Activated T-helper 2 cell treated with anti-CD3 and anti-CD28 coated beads, Interferon-gamma antibody, Interleukin-2, Interleukin-4, amounts not matched to agents 10 μg/mL and 5 μg/mL and 100 μg/mL, durations not matched to agents 14 hours and 24 hours and 36 hours (primary cell): ENCODE data around the gene TMEM209. TPM values are rescaled to one million over a fixed set of nuclear protein-coding genes. Genes with fewer than 3 reads are reported as not detected.

Experiments used
- DNase-seq: peaks from one replicate; pipeline ENCODE4 v3.0.0; 2021; ENCODE audit warnings: low spot score
- H3K27ac Mint-ChIP-seq: one replicate; pipeline ENCODE4 v1.8.0; 2021; ENCODE audit warnings: mixed read lengths
- H3K27me3 Mint-ChIP-seq: one replicate; pipeline ENCODE4 v1.8.0; 2021; ENCODE audit warnings: low read depth, mixed read lengths
- H3K36me3 Mint-ChIP-seq: one replicate; pipeline ENCODE4 v1.8.0; 2021; ENCODE audit warnings: low read depth, mixed read lengths
- H3K4me1 Mint-ChIP-seq: one replicate; pipeline ENCODE4 v1.8.0; 2021; ENCODE audit warnings: low read depth, mixed read lengths
- H3K4me3 Mint-ChIP-seq: one replicate; pipeline ENCODE4 v1.8.0; 2021; ENCODE audit warnings: low read depth, mild to moderate bottlenecking, moderate library complexity, mixed read lengths
- H3K9me3 Mint-ChIP-seq: one replicate; pipeline ENCODE4 v1.8.0; 2021; ENCODE audit warnings: mixed read lengths
- intact Hi-C: fragments of 100-400 bp; cut with micrococcal nuclease; formaldehyde crosslinking; loops from one replicate; pipeline ENCODE4 v1.15.1; 2023
- total RNA-seq: library from RNA; stranded (reverse); gene quantifications from 2 replicates; pipeline ENCODE4 v1.2.3, GENCODE V29; 2022

Gene TMEM209
- total RNA-seq, 1 donor from 2014 or later: 41.6 TPM

DNA sequence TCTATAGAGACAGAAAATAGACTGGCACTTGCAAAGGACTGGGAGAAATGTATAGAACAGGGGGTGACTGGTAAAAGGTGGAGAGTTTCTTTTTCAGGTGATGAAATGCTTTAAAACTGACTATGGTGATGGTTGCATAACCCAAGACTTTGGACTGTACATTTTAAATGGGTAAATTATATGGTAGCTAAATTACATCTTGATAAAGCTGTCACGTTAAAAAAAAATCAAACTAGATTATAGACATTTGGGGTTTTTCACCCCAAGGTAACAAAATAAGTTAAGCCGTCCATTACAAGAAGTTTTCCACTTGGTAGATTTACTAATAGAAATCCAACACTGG is 24.0 kb downstream of the TMEM209 start:
- intact Hi-C loops: loop anchor here (2.0 to 5.0 kb wide), 3 partner anchors 24 to 109 kb away; partner anchors contain the start of genes KLHDC10 and TMEM209
- H3K27me3 Mint-ChIP-seq: no peaks in the 10 kb centered on the region
- H3K27ac Mint-ChIP-seq: peak overlapping the region; percentile 86
- peaks cover 20% of the 10 kb centered on the region for H3K4me1 Mint-ChIP-seq
- H3K4me3 Mint-ChIP-seq: no peak overlapping the region
- no peaks in the 10 kb centered on the region for H3K9me3 Mint-ChIP-seq
- no peak for DNase-seq
- peaks cover 57% of the 10 kb centered on the region for H3K36me3 Mint-ChIP-seq

DNA sequence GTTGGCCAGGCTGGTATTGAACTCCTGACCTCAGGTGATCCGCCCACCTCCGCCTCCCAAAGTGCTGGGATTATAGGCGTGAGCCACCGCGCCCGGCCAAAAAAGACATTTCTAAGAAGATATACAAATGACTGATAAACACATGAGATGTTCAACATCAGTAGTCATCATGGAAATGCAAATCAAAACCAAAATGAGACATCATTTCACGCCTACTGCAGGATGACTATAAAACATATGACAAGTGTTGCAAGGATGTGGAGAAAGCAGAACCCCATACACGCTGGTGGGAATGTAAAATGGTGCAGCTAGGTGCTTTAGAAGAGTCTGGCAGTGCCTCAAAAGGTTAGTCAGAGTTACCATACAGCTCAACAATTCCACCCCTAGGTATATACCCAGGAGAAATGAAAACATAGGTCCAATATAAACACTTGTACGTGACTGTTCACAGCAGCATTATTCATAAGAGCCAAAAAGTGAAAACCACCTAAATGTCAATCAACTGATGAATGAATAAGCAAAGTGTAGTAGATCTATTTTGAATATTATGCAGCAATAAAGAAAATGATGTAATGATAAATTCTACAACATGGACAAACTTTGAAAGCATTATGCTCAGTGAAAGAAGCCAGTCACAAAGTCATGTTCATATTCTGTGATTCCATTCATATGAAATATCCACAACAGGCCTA is 24.5 kb downstream of the TMEM209 start:
- no peak for DNase-seq
- intact Hi-C loops: loop anchor here (1.0 to 5.0 kb wide), 4 partner anchors 24 to 469 kb away; partner anchors contain the start of genes KLHDC10 and TMEM209
- Mint-ChIP-seq H3K27ac (peak overlapping the region; percentile 86), H3K27me3 (no peaks in the 10 kb centered on the region), H3K36me3 (peaks cover 57% of the 10 kb centered on the region), H3K9me3 (no peaks in the 10 kb centered on the region), H3K4me3 (no peak overlapping the region), H3K4me1 (peaks cover 20% of the 10 kb centered on the region)

DNA sequence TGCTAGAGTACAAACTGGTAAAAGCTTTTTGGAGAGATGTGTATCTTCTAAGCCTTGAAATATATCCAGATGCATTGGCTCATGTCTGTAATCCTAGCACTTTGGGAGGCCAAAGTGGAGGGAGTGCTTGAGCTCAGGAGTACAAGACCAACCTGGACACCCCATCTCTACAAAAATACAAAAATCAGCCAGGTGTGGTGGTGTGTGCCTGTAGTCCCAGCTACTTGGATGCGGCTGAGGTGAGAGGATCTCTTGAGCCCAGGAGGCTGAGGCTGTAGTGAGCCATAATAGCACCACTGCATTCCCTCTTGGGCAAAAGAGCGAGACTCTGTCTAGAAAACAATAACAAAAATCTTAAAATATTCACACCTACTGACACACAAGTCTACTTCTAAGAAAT is 25.6 kb downstream of the TMEM209 start:
- H3K27ac Mint-ChIP-seq: no peak overlapping the region

DNA sequence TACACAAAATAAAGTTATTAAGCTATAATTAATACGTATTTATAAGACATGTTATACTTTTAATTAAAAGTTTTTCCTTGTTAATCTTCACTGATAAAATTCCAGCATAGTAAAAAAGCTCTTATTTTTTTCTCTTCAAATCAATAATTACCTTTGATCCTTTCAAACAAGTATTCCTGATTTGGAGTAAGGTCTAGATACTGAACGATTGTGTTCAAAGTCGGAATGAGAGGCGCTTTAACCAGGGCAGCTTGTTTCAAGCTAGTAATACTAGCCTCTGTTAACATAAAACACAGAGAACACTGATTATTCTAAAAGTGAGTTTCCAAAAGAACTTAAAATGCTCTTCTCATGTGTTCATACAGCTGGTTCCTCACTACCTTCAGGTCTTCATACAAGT is 27.0 kb downstream of the TMEM209 start:
- H3K9me3 Mint-ChIP-seq: no peaks in the 10 kb centered on the region
- H3K27ac Mint-ChIP-seq: no peak overlapping the region
- no peak for DNase-seq
- H3K4me3 Mint-ChIP-seq: no peak overlapping the region
- no peaks in the 10 kb centered on the region for H3K27me3 Mint-ChIP-seq
- intact Hi-C loops: no loop called here
- H3K4me1 Mint-ChIP-seq: peaks cover 16% of the 10 kb centered on the region
- peaks cover 63% of the 10 kb centered on the region for H3K36me3 Mint-ChIP-seq

More for the DNA sequence above, 25.6 kb downstream of the TMEM209 start:
- no peaks in the 10 kb centered on the region for H3K27me3 Mint-ChIP-seq
- intact Hi-C loops: loop anchor here (1.0 to 5.0 kb wide), 4 partner anchors 25 to 470 kb away; partner anchors contain the start of genes KLHDC10 and TMEM209
- H3K4me3 Mint-ChIP-seq: no peak overlapping the region
- peaks cover 58% of the 10 kb centered on the region for H3K36me3 Mint-ChIP-seq
- H3K9me3 Mint-ChIP-seq: no peaks in the 10 kb centered on the region
- H3K4me1 Mint-ChIP-seq: peaks cover 20% of the 10 kb centered on the region
- no peak for DNase-seq

DNA sequence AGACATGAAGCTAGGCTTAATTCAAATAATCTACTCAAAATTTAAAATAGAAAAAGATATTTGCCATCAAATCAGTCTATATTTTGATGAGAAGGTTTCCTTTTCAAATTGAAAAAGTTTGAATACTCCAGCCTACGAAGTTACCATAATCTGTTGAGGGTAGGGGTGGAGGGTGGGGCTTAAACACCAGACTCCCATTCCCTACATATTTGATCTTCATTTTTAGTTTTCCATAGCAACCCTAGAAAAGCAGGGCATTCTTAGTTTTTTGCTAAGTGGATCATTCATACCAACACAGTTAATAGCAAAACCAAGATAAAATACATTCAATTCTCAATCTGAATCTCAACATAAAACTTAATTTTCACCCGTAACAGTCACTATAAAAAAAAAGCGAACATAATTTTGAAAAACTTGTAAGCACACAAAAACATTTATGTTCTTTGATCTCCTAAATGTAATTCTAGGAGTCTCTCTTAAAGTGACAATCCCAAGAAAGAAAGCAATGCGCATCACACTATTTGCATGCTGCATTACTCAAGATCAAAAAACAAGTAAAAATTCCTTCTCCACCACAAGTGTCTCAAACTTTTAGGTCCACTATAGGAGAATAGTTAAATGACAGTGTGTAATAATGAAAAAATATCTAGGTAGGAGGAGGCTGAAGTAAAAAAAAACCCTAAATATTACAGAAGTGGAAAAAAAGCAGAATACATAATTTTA is 30.8 kb downstream of the TMEM209 start:
- peaks cover 56% of the 10 kb centered on the region for H3K36me3 Mint-ChIP-seq
- no peak overlapping the region for H3K4me3 Mint-ChIP-seq
- H3K9me3 Mint-ChIP-seq: no peaks in the 10 kb centered on the region
- H3K27ac Mint-ChIP-seq: no peak overlapping the region
- no peak for DNase-seq
- H3K27me3 Mint-ChIP-seq: no peaks in the 10 kb centered on the region
- H3K4me1 Mint-ChIP-seq: no peaks in the 10 kb centered on the region
- intact Hi-C loops: no loop called here

DNA sequence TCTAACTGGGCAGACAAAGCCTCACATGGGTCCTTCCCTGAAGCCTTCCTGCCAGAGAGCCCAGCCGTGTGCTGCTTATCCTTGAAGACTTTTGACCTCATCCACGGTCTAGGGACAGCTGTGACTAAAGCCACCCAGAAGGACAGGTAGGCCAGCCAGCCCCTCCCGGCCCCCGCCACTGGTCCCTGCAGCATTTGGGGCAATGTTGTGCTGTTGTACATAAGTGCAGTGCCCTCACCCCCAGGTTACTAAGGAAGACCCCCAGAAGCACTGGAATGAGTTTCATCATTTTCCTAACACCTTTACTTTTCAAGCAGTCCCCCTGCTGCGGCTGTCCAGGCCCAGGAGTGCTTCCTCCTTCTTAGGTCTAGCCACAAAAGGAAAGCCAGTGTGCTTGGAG is 43.0 kb downstream of the TMEM209 start:
- intact Hi-C loops: no loop called here
- H3K36me3 Mint-ChIP-seq: peaks cover 76% of the 10 kb centered on the region
- no peaks in the 10 kb centered on the region for H3K9me3 Mint-ChIP-seq
- no peak overlapping the region for H3K27ac Mint-ChIP-seq
- H3K4me1 Mint-ChIP-seq: no peaks in the 10 kb centered on the region
- no peaks in the 10 kb centered on the region for H3K27me3 Mint-ChIP-seq
- H3K4me3 Mint-ChIP-seq: no peak overlapping the region
- DNase-seq: no peak

DNA sequence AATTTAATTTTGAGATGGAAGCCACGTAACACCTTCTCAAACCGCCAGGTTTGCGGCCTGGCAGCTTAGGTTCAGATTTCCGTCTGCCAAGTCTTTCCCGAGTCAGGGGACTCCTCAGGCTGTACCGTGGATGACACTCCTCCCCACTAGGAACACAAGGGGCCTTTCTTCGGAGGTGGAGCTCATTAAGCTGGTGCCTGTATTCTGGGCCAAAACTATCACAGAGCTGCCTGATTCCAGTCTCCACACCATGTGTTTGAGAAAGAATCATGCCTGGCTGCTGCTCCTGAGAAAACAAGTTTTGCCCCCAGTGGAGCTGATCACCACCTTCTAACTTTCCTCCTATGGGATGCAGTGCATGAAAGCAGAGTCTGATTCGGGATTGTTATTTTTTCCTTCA is 44.8 kb downstream of the TMEM209 start:
- Mint-ChIP-seq H3K9me3 (no peaks in the 10 kb centered on the region), H3K27ac (no peak overlapping the region), H3K4me1 (no peaks in the 10 kb centered on the region), H3K27me3 (peaks cover 1% of the 10 kb centered on the region), H3K4me3 (no peak overlapping the region), H3K36me3 (peaks cover 71% of the 10 kb centered on the region)
- DNase-seq: no peak
- intact Hi-C loops: no loop called here

DNA sequence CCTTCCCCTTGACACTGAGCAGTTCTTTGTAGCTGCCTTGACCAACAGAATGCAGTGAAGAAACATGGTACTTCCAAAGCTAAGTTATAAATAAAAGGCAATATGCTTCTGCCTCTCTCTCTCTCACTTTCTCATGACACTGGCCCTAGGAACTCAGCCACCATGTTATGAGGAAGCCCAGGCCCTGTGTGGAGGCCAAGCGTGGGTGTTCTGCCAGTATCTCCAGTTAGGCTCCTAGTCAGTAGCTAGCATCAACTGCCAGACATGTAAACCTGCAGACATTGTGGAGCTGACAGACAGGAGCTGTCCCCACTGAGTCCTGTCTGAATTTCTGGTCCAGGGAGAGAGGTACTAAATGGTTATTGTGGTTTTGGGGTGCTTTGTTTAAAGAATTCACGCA is 45.2 kb downstream of the TMEM209 start:
- intact Hi-C loops: no loop called here
- DNase-seq: no peak

DNA sequence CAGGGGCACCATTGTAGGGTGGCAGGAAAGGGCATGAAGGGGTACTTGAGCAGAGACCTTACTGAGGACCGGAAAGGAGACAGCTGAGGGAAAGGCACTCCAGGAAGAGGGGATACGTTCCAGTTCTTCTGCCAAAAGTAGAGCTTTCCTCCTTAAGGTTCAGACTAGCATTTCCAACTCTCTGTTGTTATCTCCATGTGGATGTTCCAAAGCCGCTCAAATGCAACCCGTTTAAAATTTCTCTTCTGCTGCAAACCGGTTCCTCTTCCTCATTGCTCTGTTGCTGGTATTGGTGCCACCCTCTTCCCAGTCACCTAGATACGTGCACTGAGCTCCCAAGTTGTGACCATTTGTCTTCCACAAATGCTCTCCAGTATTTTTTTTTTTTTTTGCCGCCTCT is 47.5 kb downstream of the TMEM209 start:
- intact Hi-C loops: no loop called here

More for the DNA sequence above, 45.2 kb downstream of the TMEM209 start:
- no peak overlapping the region for H3K27ac Mint-ChIP-seq
- H3K27me3 Mint-ChIP-seq: peaks cover 1% of the 10 kb centered on the region
- H3K4me3 Mint-ChIP-seq: no peak overlapping the region
- H3K4me1 Mint-ChIP-seq: no peaks in the 10 kb centered on the region
- peaks cover 68% of the 10 kb centered on the region for H3K36me3 Mint-ChIP-seq
- H3K9me3 Mint-ChIP-seq: no peaks in the 10 kb centered on the region

DNA sequence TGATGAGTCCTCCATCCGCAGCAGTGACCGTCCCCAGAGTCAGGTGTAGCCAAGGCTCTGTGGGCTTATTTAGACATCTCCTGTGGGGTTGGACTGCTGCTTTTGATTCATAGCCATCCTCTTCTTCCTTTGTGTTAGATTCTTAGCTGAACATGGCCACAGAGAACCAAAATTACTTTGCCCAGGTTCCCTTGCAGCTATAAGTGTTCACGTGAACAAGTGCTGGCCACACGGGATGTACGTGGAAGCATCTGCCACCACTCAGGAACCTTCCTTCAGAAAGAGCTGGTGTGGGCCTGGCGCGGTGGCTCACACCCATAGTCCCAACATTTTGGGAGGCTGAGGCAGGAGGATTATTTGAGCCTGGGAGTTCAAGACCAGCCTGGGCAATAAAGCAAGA is 49.1 kb downstream of the TMEM209 start:
- Mint-ChIP-seq H3K27ac (no peak overlapping the region), H3K4me3 (no peak overlapping the region), H3K4me1 (no peaks in the 10 kb centered on the region), H3K9me3 (no peaks in the 10 kb centered on the region), H3K36me3 (peaks cover 37% of the 10 kb centered on the region), H3K27me3 (peaks cover 1% of the 10 kb centered on the region)
- no peak for DNase-seq
- intact Hi-C loops: no loop called here

More for the DNA sequence above, 47.5 kb downstream of the TMEM209 start:
- H3K27ac Mint-ChIP-seq: no peak overlapping the region
- H3K36me3 Mint-ChIP-seq: peaks cover 51% of the 10 kb centered on the region
- H3K27me3 Mint-ChIP-seq: peaks cover 1% of the 10 kb centered on the region
- H3K9me3 Mint-ChIP-seq: no peaks in the 10 kb centered on the region
- no peak overlapping the region for H3K4me3 Mint-ChIP-seq
- DNase-seq: no peak
- no peaks in the 10 kb centered on the region for H3K4me1 Mint-ChIP-seq

DNA sequence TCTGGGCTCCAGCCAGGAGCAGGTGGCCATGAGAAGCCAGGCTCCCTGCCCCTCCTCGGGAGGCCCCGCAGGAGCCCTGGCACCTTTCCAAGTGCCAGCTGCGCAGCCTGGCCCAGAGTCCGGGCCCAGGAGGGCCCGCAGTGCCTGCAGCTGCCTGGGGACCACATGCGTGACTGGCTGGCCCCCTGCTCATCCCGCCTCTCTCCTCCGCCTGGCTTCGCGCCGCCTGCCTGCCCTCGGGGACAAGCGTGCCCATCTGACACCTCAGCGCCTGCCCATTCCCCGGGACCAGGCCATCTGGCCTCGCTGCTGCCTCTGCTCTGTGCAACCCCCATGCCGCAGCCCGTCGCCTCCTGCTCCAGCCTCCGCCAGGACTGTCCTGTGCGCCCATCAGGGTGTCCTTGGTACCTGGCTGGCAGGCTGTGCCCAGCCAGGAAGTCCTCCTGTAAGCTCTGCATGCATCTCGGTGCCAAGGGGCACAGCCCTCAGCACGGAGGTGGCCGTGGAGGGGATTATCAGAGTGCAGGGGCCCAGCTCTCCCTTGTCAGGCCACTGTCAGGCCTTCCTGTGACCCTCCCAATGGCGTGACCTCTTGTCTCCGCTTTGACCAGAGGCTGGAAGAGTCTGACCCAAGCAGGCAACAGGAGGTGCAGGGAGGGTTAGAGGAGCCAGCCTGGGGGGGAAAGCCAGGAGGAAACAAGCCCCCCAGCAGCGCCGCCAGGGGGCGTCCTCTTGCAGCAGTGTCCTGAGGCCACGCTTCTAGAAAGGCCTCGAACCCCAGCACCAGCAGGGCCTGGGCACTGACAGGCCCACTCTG is 50.5 kb downstream of the TMEM209 start:
- Mint-ChIP-seq H3K27me3 (peaks cover 6% of the 10 kb centered on the region), H3K27ac (no peak overlapping the region), H3K36me3 (peaks cover 24% of the 10 kb centered on the region), H3K4me3 (no peak overlapping the region), H3K9me3 (no peaks in the 10 kb centered on the region), H3K4me1 (no peaks in the 10 kb centered on the region)
- DNase-seq: no peak
- intact Hi-C loops: no loop called here

DNA sequence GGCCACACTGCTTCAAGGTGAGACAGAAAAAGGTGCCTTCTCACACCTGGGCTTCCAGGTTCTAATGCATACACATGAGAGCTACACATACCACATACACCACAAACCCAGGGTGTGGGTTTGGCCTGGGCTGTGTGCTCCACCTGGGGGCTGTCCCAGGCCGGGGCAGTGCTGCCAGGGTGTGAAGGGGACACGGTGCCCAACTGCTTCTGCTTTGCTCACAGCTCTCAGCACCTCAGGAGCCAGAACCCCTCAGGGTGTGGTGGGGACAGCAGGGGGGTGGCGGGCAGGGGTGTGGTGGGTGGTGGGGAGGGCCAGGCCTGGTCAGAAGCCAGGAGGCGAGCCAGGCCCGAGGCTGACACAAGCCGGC is 51.1 kb downstream of the TMEM209 start:
- no peak overlapping the region for H3K27ac Mint-ChIP-seq
- H3K4me1 Mint-ChIP-seq: no peaks in the 10 kb centered on the region
- no peaks in the 10 kb centered on the region for H3K9me3 Mint-ChIP-seq
- no peak for DNase-seq
- no peak overlapping the region for H3K4me3 Mint-ChIP-seq
- peaks cover 19% of the 10 kb centered on the region for H3K36me3 Mint-ChIP-seq
- H3K27me3 Mint-ChIP-seq: peaks cover 10% of the 10 kb centered on the region
- intact Hi-C loops: no loop called here
